PC-3 (cell line): ENCODE results near the gene SAA1.

Source experiments
- CTCF ChIP-seq: fragments of 300-600 bp; sonication (generic); conservative IDR thresholded peaks from 2 replicates; pipeline ENCODE4 v1.5.1; 2017; ENCODE audit warnings: antibody characterized with exemption, low read depth, mild to moderate bottlenecking, low read length
- EZH2 ChIP-seq: fragments of 300-600 bp; sonication (generic); IDR thresholded peaks from one replicate; pipeline ENCODE4 v1.6.1; 2017; ENCODE audit warnings: antibody characterized with exemption, mild to moderate bottlenecking, low read length; ENCODE audit not compliant: unreplicated experiment

DNA sequence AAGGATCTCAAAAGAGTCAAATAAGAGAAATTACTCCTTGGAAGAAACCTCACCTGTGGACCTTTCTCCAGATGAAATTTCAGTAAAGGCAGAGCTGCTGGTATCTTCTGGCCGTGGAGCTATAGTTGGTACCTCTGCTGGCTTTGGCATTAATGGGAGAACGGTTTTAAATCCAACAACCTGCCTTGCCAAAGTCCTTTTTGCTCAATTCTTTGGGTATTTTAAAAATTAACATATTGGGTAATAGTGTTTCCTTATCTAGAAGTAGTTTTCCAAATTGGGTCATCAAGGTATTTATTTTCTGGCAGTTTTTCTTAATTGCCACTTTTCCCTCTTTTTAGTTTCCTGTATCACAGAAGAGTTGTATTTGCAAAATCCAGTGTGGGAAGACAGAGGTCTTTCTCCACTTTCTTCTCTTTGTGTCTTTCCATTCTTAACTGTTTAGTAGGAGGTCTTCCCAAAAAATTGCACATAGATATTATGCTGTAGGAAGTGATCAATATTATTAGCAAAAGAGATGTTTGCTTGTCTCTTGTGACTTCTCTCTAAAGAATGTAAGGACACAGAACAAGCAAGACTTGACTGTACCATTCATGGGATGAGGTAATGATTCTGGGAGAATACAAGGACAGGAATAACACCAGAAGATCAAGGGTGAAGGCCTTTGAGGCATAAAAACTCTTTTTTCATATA is 29.3 kb upstream of the SAA1 start, which contains the start of gene SAA4:
- no peak for TF ChIP-seq EZH2
- no peak for TF ChIP-seq CTCF
